GM18951 (cell line): ENCODE measurements around the gene C8B.

Experiments
- POLR2A ChIP-seq: IDR thresholded peaks from 4 replicates; pipeline ENCODE4 v1.6.1; 2011; ENCODE audit warnings: mild to moderate bottlenecking; ENCODE audit not compliant: insufficient read length, insufficient read depth; ENCODE audit errors: extremely low read depth
- in situ Hi-C: fragments of 300-500 bp; cut with MboI; formaldehyde crosslinking; loops from one replicate; pipeline ENCODE4 v1.12.0; 2022; ENCODE audit warnings: low sequenced_read_pairs, mixed read lengths, inconsistent platforms; ENCODE audit not compliant: unreplicated experiment

Gene C8B

GRCh38 chr1:56916630-56917029 lies 49.2 kb downstream of the C8B start:
- no peak for TF ChIP-seq POLR2A
- in situ Hi-C loops, result no loop called here

GRCh38 chr1:56915960-56916359 lies 49.9 kb downstream of the C8B start:
- in situ Hi-C loops, result no loop called here

GRCh38 chr1:56912325-56912724 lies 53.5 kb downstream of the C8B start:
- TF ChIP-seq POLR2A, result no peak
- in situ Hi-C loops, result no loop called here

More at GRCh38 chr1:56915960-56916359, 49.9 kb downstream of the C8B start:
- TF ChIP-seq POLR2A, result no peak

GRCh38 chr1:56911098-56911938 lies 54.5 kb downstream of the C8B start:
- TF ChIP-seq POLR2A, result no peak
- in situ Hi-C loops, result no loop called here

GRCh38 chr1:56910441-56910985 lies 55.3 kb downstream of the C8B start:
- no peak for TF ChIP-seq POLR2A
- in situ Hi-C loops, result no loop called here

GRCh38 chr1:56908619-56909221 lies 57.1 kb downstream of the C8B start:
- in situ Hi-C loops, result no loop called here
- TF ChIP-seq POLR2A, result no peak

- TF ChIP-seq POLR2A, result no peak
- in situ Hi-C loops, result no loop called here
Observed at GRCh38 chr1:56905667-56906066, 60.1 kb downstream of the C8B start.

GRCh38 chr1:56904663-56905397 lies 61.0 kb downstream of the C8B start:
- in situ Hi-C loops, result no loop called here
- TF ChIP-seq POLR2A, result no peak

- in situ Hi-C loops, result no loop called here
- TF ChIP-seq POLR2A, result no peak
Observed at GRCh38 chr1:56903778-56904177, 62.0 kb downstream of the C8B start.

GRCh38 chr1:56901716-56902115 lies 64.1 kb downstream of the C8B start:
- no peak for TF ChIP-seq POLR2A
- in situ Hi-C loops, result no loop called here

GRCh38 chr1:56898879-56899278 lies 66.9 kb downstream of the C8B start:
- in situ Hi-C loops, result no loop called here
- no peak for TF ChIP-seq POLR2A

- no peak for TF ChIP-seq POLR2A
- in situ Hi-C loops, result no loop called here
Observed at GRCh38 chr1:56898005-56898373, 67.8 kb downstream of the C8B start.

GRCh38 chr1:56897150-56898004 lies 68.4 kb downstream of the C8B start:
- in situ Hi-C loops, result no loop called here
- no peak for TF ChIP-seq POLR2A

- no peak for TF ChIP-seq POLR2A
- in situ Hi-C loops, result no loop called here
Observed at GRCh38 chr1:56894014-56894413, 71.8 kb downstream of the C8B start.
